WTC11 (cell line): ENCODE results near the gene KDM4B. TPM values are rescaled to one million over a fixed set of nuclear protein-coding genes. Genes with fewer than 3 reads are reported as not detected.

ENCODE experiments used
- ESRRA ChIP-seq: sonication (generic); formaldehyde crosslinking; IDR thresholded peaks from 2 replicates; pipeline ENCODE4 v1.8.1; 2022; ENCODE audit warnings: mild to moderate bottlenecking, missing genetic modification reagents, borderline replicate concordance
- FOXK1 ChIP-seq: sonication (generic); formaldehyde crosslinking; IDR thresholded peaks from 2 replicates; pipeline ENCODE4 v1.8.0; 2022; ENCODE audit warnings: mild to moderate bottlenecking, moderate library complexity, missing genetic modification reagents
- RORB ChIP-seq: fragments of 250-450 bp; sonication (Bioruptor Pico); IDR thresholded peaks from 2 replicates; pipeline ENCODE4 v1.9.0; 2021; ENCODE audit warnings: mild to moderate bottlenecking
- microRNA-seq: library from miRNA; unstranded; fragments of <30 nt; microRNA quantifications from one replicate; pipeline ENCODE4 v1.2.0, GENCODE V29; 2022; ENCODE audit warnings: borderline number of aligned reads
- total RNA-seq: library from RNA; stranded (reverse); gene quantifications from 3 replicates; pipeline ENCODE4 v1.2.3, GENCODE V29; 2021
- TF ChIP-seq, protein P1 (sequence below): sonication (generic); formaldehyde crosslinking; IDR thresholded peaks from 2 replicates; pipeline ENCODE4 v1.8.0; 2022; ENCODE audit warnings: mild to moderate bottlenecking, missing genetic modification reagents
- TF ChIP-seq, protein P2 (sequence below): sonication (generic); formaldehyde crosslinking; IDR thresholded peaks from 2 replicates; pipeline ENCODE4 v1.8.1; 2023; ENCODE audit warnings: mild to moderate bottlenecking, missing genetic modification reagents
- TF ChIP-seq, protein P3 (sequence below): sonication (generic); formaldehyde crosslinking; conservative IDR thresholded peaks from 2 replicates; pipeline ENCODE4 v1.8.1; 2023; ENCODE audit warnings: mild to moderate bottlenecking, low read depth, missing genetic modification reagents, moderate library complexity
- TF ChIP-seq, protein P4 (sequence below): sonication (generic); formaldehyde crosslinking; IDR thresholded peaks from 2 replicates; pipeline ENCODE4 v1.8.1; 2022; ENCODE audit warnings: low read depth, mild to moderate bottlenecking, moderate library complexity, missing genetic modification reagents, borderline replicate concordance
- TF ChIP-seq, protein P5 (sequence below): fragments of 250-450 bp; sonication (Bioruptor Pico); conservative IDR thresholded peaks from 2 replicates; pipeline ENCODE4 v1.9.0; 2021; ENCODE audit warnings: mild to moderate bottlenecking

KDM4B gene
- total RNA-seq, 1 experiment from 2014 or later = 43.2 TPM

DNA sequence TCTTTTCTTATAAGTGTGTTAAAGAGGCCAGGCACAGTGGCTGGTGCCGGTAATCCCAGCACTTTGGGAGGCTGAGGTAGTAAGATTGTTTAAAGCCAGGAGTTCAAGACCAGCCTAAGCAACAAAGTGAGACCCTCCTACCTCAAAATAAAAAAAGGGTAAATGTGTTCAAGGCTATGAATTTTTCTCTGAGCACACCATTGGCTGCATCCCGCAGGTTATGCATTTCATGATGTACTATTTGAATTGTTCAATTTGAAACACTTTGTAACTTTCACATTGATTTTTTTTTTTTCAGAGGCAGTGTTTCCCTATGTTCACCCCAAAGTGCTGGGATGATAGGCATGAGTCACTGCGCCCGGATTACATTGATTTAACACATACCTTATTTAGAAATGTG lies 233.6 kb downstream of the KDM4B start (continued):
- TF ChIP-seq, protein P1, sequence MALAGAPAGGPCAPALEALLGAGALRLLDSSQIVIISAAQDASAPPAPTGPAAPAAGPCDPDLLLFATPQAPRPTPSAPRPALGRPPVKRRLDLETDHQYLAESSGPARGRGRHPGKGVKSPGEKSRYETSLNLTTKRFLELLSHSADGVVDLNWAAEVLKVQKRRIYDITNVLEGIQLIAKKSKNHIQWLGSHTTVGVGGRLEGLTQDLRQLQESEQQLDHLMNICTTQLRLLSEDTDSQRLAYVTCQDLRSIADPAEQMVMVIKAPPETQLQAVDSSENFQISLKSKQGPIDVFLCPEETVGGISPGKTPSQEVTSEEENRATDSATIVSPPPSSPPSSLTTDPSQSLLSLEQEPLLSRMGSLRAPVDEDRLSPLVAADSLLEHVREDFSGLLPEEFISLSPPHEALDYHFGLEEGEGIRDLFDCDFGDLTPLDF (CRISPR knock-in tag) = no peak
- TF ChIP-seq, protein P2, sequence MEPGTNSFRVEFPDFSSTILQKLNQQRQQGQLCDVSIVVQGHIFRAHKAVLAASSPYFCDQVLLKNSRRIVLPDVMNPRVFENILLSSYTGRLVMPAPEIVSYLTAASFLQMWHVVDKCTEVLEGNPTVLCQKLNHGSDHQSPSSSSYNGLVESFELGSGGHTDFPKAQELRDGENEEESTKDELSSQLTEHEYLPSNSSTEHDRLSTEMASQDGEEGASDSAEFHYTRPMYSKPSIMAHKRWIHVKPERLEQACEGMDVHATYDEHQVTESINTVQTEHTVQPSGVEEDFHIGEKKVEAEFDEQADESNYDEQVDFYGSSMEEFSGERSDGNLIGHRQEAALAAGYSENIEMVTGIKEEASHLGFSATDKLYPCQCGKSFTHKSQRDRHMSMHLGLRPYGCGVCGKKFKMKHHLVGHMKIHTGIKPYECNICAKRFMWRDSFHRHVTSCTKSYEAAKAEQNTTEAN = no peak
- TF ChIP-seq ESRRA (CRISPR knock-in tag) (no peak), RORB (no peak), FOXK1 (no peak)
- TF ChIP-seq, protein P3, sequence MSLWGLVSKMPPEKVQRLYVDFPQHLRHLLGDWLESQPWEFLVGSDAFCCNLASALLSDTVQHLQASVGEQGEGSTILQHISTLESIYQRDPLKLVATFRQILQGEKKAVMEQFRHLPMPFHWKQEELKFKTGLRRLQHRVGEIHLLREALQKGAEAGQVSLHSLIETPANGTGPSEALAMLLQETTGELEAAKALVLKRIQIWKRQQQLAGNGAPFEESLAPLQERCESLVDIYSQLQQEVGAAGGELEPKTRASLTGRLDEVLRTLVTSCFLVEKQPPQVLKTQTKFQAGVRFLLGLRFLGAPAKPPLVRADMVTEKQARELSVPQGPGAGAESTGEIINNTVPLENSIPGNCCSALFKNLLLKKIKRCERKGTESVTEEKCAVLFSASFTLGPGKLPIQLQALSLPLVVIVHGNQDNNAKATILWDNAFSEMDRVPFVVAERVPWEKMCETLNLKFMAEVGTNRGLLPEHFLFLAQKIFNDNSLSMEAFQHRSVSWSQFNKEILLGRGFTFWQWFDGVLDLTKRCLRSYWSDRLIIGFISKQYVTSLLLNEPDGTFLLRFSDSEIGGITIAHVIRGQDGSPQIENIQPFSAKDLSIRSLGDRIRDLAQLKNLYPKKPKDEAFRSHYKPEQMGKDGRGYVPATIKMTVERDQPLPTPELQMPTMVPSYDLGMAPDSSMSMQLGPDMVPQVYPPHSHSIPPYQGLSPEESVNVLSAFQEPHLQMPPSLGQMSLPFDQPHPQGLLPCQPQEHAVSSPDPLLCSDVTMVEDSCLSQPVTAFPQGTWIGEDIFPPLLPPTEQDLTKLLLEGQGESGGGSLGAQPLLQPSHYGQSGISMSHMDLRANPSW = no peak
- TF ChIP-seq, protein P4, sequence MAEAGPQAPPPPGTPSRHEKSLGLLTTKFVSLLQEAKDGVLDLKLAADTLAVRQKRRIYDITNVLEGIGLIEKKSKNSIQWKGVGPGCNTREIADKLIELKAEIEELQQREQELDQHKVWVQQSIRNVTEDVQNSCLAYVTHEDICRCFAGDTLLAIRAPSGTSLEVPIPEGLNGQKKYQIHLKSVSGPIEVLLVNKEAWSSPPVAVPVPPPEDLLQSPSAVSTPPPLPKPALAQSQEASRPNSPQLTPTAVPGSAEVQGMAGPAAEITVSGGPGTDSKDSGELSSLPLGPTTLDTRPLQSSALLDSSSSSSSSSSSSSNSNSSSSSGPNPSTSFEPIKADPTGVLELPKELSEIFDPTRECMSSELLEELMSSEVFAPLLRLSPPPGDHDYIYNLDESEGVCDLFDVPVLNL (CRISPR knock-in tag) = no peak
- TF ChIP-seq, protein P5, sequence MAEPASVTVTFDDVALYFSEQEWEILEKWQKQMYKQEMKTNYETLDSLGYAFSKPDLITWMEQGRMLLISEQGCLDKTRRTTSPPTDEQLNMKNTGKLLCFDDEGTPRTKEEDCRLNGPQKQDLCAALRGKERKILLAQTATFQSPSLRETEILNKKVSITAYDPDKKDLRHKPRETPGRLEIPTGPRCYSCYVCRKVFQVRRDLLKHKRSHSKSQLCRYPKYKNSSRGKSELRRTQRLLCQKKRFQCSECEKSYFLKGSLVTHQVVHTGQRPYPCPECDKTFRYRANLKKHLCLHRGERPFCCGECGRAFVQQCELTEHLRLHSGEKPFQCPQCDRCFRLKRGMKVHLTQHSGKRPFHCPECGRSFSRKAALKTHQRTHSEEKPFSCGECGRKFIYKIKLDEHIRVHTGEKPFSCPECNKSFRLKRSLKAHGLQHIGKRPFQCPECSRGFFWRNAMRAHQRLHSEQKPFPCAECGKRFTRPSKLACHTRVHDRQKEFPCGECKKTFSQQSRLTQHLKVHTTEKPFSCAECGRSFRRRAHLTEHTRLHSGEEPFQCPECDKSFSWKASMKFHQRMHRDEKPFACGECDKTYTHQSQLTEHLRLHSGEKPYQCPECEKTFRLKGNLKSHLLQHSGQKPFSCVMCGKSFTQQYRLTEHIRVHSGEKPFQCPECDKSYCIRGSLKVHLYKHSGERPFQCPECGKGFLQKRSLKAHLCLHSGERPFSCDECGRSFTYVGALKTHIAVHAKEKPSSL (CRISPR knock-in tag) = no peak

Small RNA genes lying within 50 kb of the gene (microRNA-seq; reads per million reads assigned to microRNA genes)
- gene MIR4747 = not detected

Other genes starting within 250 kb of the KDM4B start
- gene DPP9, start 245.3 kb upstream of the KDM4B start, total RNA-seq = 36.0 to 52.9 TPM (median 38.3 TPM) in 3 replicates
- 15.7 to 16.1 TPM (median 15.8 TPM) in 3 replicates for gene FEM1A, start 177.4 kb upstream of the KDM4B start, total RNA-seq
- 0.61 to 1.4 TPM (median 1.2 TPM) in 3 replicates for gene TICAM1, start 137.4 kb upstream of the KDM4B start, total RNA-seq
- 61.3 to 72.1 TPM (median 71.2 TPM) in 3 replicates for gene PLIN3, start 101.4 kb upstream of the KDM4B start, total RNA-seq
- not detected in 3 replicates for gene ARRDC5, start 66.2 kb upstream of the KDM4B start, total RNA-seq
- gene UHRF1, start 59.6 kb upstream of the KDM4B start, total RNA-seq = 37.9 to 42.5 TPM (median 38.1 TPM) in 3 replicates